ENCODE results near the gene AMBN.

Gene AMBN

DNA sequence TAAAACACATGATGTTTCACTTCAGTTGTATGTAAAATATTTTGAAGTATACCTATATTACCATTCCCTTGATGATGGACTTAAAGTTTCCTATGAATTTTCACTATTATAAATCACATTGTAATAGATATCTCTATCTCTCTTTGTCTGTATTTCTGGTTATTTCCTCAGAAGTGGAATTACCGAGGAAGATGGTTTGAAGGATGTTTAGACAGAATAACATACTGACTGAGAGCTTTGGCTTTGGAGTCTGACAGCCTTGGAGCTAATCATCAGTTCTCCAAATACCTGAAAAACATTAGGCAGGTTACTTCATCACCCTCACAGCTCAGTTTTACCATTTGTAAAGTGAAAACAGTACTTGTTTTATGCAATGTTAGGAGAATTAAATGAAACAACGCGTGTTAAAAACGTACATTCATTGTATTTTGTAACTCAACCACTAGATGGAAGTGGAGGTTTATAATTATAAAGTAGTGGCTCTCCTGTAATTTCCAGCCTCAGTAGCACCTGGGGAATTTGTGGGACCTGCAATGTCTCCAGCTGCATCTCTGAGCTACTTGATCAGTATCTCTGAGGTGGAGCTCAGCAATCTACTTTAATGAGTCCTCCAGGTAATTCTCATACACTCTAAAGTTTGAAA is 59.9 kb downstream of the AMBN start:
- Histone ChIP-seq H3K36me3 (ENCODE audit: control insufficient read depth, insufficient read depth, low read length) (no peaks in the 10 kb centered on the region), H3K4me3 (ENCODE audit: low read length) (no peak overlapping the region), H3K9ac (ENCODE audit: low read length) (peak overlapping the region; percentile 27), H3K27ac (ENCODE audit: low read depth, low read length) (no peak overlapping the region), H3K27me3 (ENCODE audit: control insufficient read depth, insufficient read depth, low read length) (no peaks in the 10 kb centered on the region), H3K4me1 (ENCODE audit: control insufficient read depth, insufficient read depth, low read length) (no peaks in the 10 kb centered on the region)

DNA sequence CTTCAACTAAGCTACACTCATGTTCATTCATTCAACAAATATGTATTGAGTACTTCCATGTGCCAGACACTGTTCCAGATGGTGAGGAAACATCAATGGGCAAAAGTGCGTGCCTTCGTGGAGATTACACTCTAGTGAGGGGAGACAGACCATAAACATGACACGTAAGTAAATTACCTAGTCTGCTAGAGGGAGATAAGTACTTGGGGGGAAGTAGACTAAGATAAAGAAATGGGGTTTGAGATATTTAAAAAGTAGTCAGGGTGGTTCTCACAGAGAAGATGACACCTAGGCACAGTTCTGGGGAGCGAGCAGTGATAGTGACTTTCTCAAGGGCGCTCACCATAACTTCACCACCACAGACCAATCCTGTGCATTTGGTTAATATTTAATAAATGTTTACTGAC is 62.6 kb downstream of the AMBN start:
- Histone ChIP-seq H3K36me3 (ENCODE audit: control insufficient read depth, insufficient read depth, low read length) (no peaks in the 10 kb centered on the region), H3K4me3 (ENCODE audit: low read length) (no peak overlapping the region), H3K4me1 (ENCODE audit: control insufficient read depth, insufficient read depth, low read length) (no peaks in the 10 kb centered on the region), H3K9ac (ENCODE audit: low read length) (no peak overlapping the region), H3K27ac (ENCODE audit: low read depth, low read length) (no peak overlapping the region), H3K27me3 (ENCODE audit: control insufficient read depth, insufficient read depth, low read length) (peaks cover 2% of the 10 kb centered on the region)

All from rectal smooth muscle tissue (tissue), 1 donor.